Neural crest cell (in vitro differentiated cells): Measurements from ENCODE around the gene RPH3AL. TPM values are rescaled to one million over a fixed set of nuclear protein-coding genes. Genes with fewer than 3 reads are reported as not detected.

ENCODE experiments used
- DNase-seq: peaks from one replicate; pipeline ENCODE4 v3.0.0; 2021; ENCODE audit warnings: low read depth, mixed read lengths, low spot score
- H3K27ac Mint-ChIP-seq: one replicate; pipeline ENCODE4 v1.8.0; 2021; ENCODE audit warnings: mild to moderate bottlenecking, mixed read lengths; ENCODE audit not compliant: unreplicated experiment
- H3K27me3 Mint-ChIP-seq: 2 replicates; pipeline ENCODE4 v1.8.0; 2021; ENCODE audit warnings: low read depth, mild to moderate bottlenecking, mixed read lengths
- H3K36me3 Mint-ChIP-seq: 2 replicates; pipeline ENCODE4 v1.8.0; 2021; ENCODE audit warnings: low read depth, mild to moderate bottlenecking, mixed read lengths
- H3K4me1 Mint-ChIP-seq: 2 replicates; pipeline ENCODE4 v1.8.0; 2021; ENCODE audit warnings: mixed read lengths
- H3K4me3 Mint-ChIP-seq: one replicate; pipeline ENCODE4 v1.8.0; 2021; ENCODE audit warnings: mild to moderate bottlenecking, mixed read lengths
- H3K9me3 Mint-ChIP-seq: 2 replicates; pipeline ENCODE4 v1.8.0; 2021; ENCODE audit warnings: mixed read lengths
- CTCF ChIP-seq: fragments of 200-600 bp; sonication (generic); conservative IDR thresholded peaks from 2 replicates; pipeline ENCODE4 v1.5.0; 2021; ENCODE audit warnings: antibody characterized with exemption, mild to moderate bottlenecking
- total RNA-seq: library from RNA; stranded (reverse); gene quantifications from 2 replicates; pipeline ENCODE4 v1.2.1, GENCODE V29; 2021

RPH3AL gene
- total RNA-seq, 1 donor from 2014 or later: 1.9 TPM

DNA sequence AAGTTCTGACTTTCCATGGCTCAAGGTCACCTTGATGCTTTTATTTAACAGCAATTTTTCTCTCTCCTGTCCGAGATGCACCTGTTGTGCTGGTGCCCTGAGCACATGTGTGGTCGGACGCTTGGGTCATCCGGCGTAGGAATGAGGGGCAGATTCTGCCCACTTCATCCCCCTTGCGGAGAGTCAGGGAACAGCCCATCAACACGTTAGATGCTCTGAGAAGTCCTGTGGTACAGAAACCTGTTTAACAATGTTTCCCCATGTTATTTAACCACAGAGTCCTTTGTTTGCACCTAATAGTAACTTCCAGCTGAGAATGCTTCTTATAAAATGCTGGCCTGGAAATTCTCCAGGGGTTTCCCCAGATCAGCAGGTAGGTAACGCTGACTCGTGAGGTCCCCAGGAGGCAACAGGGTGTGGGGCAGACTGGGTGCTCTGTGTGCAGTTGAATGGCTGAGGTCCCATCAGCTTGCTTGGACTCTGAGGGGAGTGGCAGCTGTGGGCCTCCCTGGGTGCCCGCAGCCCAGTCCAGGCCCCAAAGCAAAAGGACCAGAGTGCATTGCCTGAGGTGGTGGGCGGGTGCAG, 189.0 kb downstream of the RPH3AL start:
- no peak for DNase-seq
- Mint-ChIP-seq H3K27ac (no peak overlapping the region), H3K4me3 (no peak overlapping the region), H3K36me3 (no peaks in the 10 kb centered on the region), H3K9me3 (no peaks in the 10 kb centered on the region), H3K4me1 (peaks cover 5% of the 10 kb centered on the region), H3K27me3 (no peaks in the 10 kb centered on the region)
- peak; percentile 49 for TF ChIP-seq CTCF

DNA sequence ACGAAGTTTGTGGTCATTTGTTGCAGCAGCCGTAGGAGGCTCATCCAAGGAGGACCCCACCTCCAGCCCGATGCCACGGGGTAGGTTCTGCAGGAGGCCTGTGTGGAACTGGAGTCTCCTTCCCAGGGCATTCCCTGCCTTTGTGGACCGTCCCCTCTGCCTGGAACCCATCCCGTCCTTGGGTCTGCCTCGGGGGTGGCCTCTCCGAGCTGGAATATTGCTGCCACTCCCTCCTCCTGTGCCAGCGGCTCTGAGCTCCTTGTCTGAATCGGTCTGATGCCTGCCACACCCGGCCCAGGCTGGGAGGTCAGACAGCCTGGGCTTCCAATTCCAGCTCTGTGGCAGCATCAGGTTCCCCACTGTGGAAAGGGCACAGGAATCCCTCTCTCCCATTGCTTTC, 189.9 kb downstream of the RPH3AL start:
- Mint-ChIP-seq H3K27me3 (no peaks in the 10 kb centered on the region), H3K9me3 (no peaks in the 10 kb centered on the region), H3K4me3 (no peak overlapping the region), H3K27ac (no peak overlapping the region), H3K4me1 (peaks cover 5% of the 10 kb centered on the region), H3K36me3 (no peaks in the 10 kb centered on the region)
- no peak for TF ChIP-seq CTCF
- DNase-seq: no peak

Other genes with a start within 250 kb of the RPH3AL start
- gene SCGB1C2, start 215.2 kb downstream of the RPH3AL start, total RNA-seq: not detected in 2 replicates
- gene DOC2B, start 171.2 kb downstream of the RPH3AL start, total RNA-seq: 0.91 and 1.0 TPM in 2 replicates
- 11.5 and 12.5 TPM in 2 replicates for gene RFLNB, start 93.1 kb upstream of the RPH3AL start, total RNA-seq